AG04450 (cell line): ENCODE measurements around the gene ANKS3. TPM values are rescaled to one million over a fixed set of nuclear protein-coding genes. Genes with fewer than 3 reads are reported as not detected.

ENCODE experiments used
- CTCF ChIA-PET: fragments of 300-600, 350-600 bp; formaldehyde crosslinking; extraction: SDS; loops from one replicate; lab custom pipeline; 2022; ENCODE audit warnings: antibody characterized with exemption, inconsistent platforms; lab: Charles Lee
- POLR2A ChIA-PET: fragments of 350-600 bp; formaldehyde crosslinking; extraction: SDS; loops from one replicate; lab custom pipeline; 2021; ENCODE audit warnings: antibody characterized with exemption, inconsistent platforms; lab: Yijun Ruan, JAX
- DNase-seq: peaks from one replicate; pipeline ENCODE4 v3.0.0-alpha.2; 2011; ENCODE audit warnings: low read depth, low spot score
- H3K27ac ChIP-seq: one replicate; pipeline ENCODE4 v1.5.1; 2012; ENCODE audit warnings: low read depth, low read length, control low read depth
- H3K27me3 ChIP-seq: one replicate; pipeline ENCODE4 v1.6.0; 2012; ENCODE audit warnings: low read length; ENCODE audit not compliant: control insufficient read depth, insufficient read depth
- H3K4me3 ChIP-seq: 2 replicates; pipeline ENCODE4 v1.5.1; 2011; ENCODE audit warnings: mild to moderate bottlenecking, low read depth, low read length, control low read depth
- H3K9me3 ChIP-seq: 2 replicates; pipeline ENCODE4 v1.5.1; 2012; ENCODE audit warnings: low read length; ENCODE audit not compliant: control insufficient read depth, insufficient read depth
- CTCF ChIP-seq: IDR thresholded peaks from 2 replicates; pipeline ENCODE4 v1.5.1; 2011; ENCODE audit warnings: low read depth, low read length, control low read depth, inconsistent platforms
- polyA plus RNA-seq: library from polyadenylated mRNA; depleted of rRNA; stranded (reverse); fragments of >200 nt; gene quantifications from 2 replicates; pipeline ENCODE4 v1.2.3, GENCODE V29; 2011

ANKS3 gene
- polyA plus RNA-seq, 1 experiment = 14.0 TPM

- no peak overlapping the region for H3K27ac ChIP-seq
- ChIA-PET POLR2A (no interaction called here), CTCF (no interaction called here)
- H3K4me3 ChIP-seq = no peak overlapping the region
- H3K9me3 ChIP-seq = no peaks in the 10 kb centered on the region; the same call in 1 of the 2 replicates
- no peak for DNase-seq
- TF ChIP-seq CTCF = no peak
- H3K27me3 ChIP-seq = no peaks in the 10 kb centered on the region
Measured at GRCh38 chr16:4737545-4737944, 3.5 kb upstream of the ANKS3 start.

- Histone ChIP-seq H3K4me3 (no peak overlapping the region), H3K27me3 (no peaks in the 10 kb centered on the region), H3K27ac (no peak overlapping the region), H3K9me3 (no peaks in the 10 kb centered on the region; the same call in 1 of the 2 replicates)
- no peak for TF ChIP-seq CTCF
- ChIA-PET CTCF (no interaction called here), POLR2A (interaction anchor here (0.6 kb wide), 1 partner anchor 316 kb away, joined by 6 read pairs; no protein-coding TSS in a partner anchor)
- no peak for DNase-seq
Measured at GRCh38 chr16:4736546-4736945, 2.5 kb upstream of the ANKS3 start.

- Histone ChIP-seq H3K4me3 (peak overlapping the region; percentile 96), H3K27ac (peak overlapping the region; percentile 94), H3K9me3 (no peaks in the 10 kb centered on the region; the same call in 1 of the 2 replicates), H3K27me3 (no peaks in the 10 kb centered on the region)
- no peak for TF ChIP-seq CTCF
- DNase-seq = peak; percentile 53
- CTCF ChIA-PET = interaction anchor here (1.3 kb wide), 1 partner anchor 221 kb away, joined by 7 read pairs; no protein-coding TSS in a partner anchor
- POLR2A ChIA-PET = interaction anchor here (0.6 to 2.1 kb wide), 10 partner anchors 11 to 299 kb away, joined by 3 to 11 read pairs (median 3); partner anchors contain the start of genes NAGPA, NUDT16L1 and SEC14L5
Measured at GRCh38 chr16:4734730-4735535, 862 bp upstream of the ANKS3 start.

- TF ChIP-seq CTCF = no peak
- CTCF ChIA-PET = no interaction called here
- H3K9me3 ChIP-seq = no peaks in the 10 kb centered on the region; the same call in 1 of the 2 replicates
Measured at GRCh38 chr16:4733747-4734062, 366 bp downstream of the ANKS3 start.

GRCh38 chr16:4733211-4733742 is 794 bp downstream of the ANKS3 start:
- no peak for TF ChIP-seq CTCF
- Histone ChIP-seq H3K4me3 (peak overlapping the region; percentile 96), H3K27me3 (no peaks in the 10 kb centered on the region), H3K27ac (no peak overlapping the region), H3K9me3 (no peaks in the 10 kb centered on the region; the same call in 1 of the 2 replicates)
- no peak for DNase-seq
- ChIA-PET POLR2A (no interaction called here), CTCF (no interaction called here)

More at GRCh38 chr16:4733747-4734062, 366 bp downstream of the ANKS3 start:
- H3K4me3 ChIP-seq = peak overlapping the region; percentile 96
- peak overlapping the region; percentile 39 for H3K27ac ChIP-seq
- POLR2A ChIA-PET = interaction anchor here (1.1 to 1.5 kb wide), 3 partner anchors 21 to 40 kb away, joined by 3 to 11 read pairs (median 5); partner anchors contain the start of gene NUDT16L1
- no peaks in the 10 kb centered on the region for H3K27me3 ChIP-seq
- DNase-seq = no peak
